Stimulated activated naive CD4-positive, alpha-beta T cell (primary cell): ENCODE results near the gene SPPL3.
"Not testable (repeated sequence)": the region's sequence is repeated elsewhere in the genome, so short reads cannot be mapped to it uniquely, and the experiment has no call there.

Source experiments
- DNase-seq, 6 experiments: peaks; one replicate each; lab custom pipeline; 2025; lab: John Stamatoyannopoulos, UW

SPPL3 gene

DNA sequence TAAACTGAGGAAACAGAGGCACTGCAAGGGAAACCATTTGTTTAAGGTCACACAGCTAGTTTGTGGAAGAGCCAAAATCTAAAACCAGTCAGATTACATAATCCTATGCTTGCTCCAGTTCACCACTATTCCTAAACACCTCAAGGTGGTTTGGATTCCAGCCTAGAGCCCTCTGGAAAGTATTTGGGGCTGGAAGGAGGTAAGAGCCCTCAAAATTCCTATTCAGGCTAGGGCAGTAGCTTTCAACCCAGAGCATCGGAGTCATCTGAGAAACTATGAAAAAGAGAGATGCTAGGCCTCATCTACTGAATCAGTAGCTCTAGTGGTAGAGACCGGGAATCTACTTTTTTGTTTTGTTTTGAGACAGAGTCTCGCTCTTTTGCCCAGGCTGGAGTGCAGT, 16.0 kb upstream of the SPPL3 start:
- no peak for DNase-seq

DNA sequence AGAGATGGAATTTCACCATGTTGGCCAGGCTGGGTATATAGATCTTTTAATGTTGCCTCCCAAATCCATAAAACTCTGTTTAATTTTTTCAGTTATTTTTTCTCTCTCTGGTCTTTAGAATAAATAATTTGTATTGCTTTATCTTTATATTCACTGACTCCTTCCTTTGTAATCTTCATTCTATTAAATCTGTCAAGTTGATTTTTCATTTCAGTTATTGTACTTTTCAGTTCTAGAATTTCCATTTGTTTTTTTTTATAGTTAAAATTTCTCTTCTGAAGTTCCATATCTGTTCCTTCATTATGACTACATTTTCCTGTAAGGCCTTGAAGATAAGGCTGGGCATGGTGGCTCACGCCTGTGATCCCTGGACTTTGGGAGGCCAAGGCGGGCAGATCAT, 13.6 kb upstream of the SPPL3 start:
- no peak for DNase-seq

DNA sequence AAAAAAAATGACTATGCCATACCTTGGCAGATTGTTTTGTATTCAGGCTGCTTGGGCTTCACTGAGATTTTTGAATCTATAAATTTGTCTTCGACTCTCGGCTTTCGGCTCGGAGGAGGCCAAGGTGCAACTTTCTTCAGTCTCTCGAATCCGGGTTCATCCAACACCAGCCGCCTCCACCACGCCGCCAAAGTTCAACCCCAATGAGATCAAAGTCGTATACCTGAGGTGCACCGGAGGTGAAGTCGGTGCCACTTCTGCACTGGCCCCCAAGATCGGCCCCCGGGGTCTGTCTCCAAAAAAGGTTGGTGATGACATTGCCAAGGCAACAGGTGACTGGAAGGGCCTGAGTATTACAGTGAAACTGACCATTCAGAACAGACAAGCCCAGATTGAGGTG, 12.4 kb upstream of the SPPL3 start:
- DNase-seq = no peak

DNA sequence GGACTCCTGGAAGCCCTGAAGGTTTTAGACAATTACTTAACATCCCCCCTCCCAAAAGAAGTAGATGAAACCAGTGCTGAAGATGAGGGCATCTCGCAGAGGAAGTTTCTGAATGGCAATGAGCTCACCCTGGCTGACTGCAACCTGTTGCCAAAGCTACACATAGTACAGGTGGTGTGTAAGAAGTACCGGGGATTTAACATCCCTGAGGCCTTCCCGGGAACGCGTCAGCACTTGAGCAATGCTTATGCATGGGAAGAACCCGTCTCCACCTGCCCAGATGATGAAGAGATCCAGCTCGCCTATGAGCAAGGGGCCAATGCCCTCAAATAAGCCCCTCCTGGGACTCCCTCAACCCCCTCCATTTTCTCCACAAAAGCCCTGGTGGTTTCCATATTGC, 10.6 kb upstream of the SPPL3 start:
- DNase-seq = no peak

DNA sequence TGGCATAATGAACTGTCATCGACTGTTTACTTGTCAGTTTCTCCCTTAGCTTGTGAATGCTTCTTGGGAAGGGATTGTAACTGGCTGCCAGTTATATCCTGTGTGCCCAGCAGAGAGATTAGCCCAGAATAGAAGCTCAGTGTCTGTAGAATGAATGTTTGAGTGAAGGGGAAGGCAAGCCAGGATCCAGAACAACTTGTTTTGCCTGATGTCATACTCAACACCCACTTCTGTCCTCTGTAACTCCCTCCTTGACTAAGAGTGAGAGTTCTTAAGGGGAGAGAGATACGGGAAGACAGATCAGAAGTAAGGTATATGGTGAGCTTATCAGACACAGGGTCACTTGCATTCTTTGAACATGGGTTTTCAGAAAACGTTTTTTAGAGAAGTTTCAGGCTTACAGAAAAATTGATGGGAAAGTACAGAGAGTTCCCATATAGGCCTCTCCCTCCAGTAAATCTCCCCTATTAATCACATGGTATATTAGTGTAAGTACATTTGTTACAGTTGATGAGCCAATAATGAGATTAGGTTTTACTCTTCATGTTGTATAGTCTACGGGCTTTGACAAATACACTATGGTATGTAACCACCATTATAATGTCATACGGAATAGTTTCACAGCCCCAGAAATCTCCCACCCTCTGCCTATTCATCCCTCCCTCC, 5.6 kb upstream of the SPPL3 start:
- DNase-seq = no peak

DNA sequence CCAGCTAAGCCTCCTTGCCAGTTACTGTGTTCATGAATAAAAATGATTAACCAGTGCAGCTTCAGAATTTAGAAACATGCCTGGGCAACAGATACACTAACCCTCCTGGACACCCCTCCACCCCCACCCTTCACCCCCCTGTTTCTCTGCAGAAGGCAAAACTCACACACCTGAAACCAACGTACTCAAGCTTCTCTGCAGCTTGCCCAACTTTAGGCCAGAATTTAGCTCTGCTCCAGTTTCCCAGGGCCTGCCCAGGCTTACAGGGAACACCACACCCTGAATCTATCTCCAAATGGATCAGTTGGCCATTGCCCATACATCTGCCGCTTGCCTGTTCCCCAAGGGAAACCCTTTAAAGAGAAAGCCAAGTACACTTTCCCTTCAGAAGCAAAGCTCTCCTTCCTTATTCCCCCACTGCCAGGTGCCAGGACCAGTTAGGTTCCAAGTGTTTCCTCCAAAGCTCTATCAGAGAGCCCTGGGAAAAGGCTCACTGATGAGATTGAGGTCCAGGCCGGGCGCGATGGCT, 1.8 kb upstream of the SPPL3 start:
- DNase-seq = no peak

DNA sequence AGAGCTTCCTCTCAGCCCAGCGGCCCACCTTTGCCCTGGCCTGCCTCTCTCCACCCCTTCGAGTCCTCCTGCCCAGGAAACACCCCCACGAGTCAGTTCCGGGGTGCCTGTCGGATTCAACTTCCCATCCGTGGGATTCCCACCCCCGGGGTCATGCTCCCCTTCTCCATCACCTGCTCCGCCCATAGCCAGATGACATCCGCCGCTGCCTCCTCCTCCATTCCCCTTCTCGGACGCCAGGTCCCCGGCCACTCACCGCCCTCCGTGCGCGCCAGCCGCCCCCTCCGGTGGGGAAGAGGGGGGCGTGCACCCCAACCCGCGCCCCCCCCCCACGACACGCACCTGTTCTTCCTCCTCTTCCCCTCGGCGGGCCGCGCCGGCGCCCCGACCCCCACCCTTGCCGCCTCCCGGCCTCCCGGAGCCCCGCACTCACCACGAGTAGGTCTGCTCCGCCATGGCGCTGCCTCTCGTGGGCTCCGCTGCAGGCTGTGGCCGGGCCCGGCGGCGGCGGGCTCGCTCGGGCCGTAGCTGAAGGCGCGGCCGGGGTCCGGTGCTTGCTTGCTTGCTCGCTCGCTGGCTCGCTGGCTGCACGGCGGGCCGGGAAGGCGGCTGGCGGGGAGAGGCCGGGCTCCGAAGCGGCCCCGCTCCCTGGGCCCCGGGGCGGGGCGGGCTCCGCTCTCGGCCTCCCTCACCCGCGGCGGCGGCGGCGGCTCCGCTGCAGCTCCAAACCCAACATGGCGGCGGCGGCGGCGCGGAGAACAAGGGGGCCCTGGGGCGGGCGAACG, 554 bp downstream of the SPPL3 start:
- peak; percentile 38 to 84 (median 74) for DNase-seq

DNA sequence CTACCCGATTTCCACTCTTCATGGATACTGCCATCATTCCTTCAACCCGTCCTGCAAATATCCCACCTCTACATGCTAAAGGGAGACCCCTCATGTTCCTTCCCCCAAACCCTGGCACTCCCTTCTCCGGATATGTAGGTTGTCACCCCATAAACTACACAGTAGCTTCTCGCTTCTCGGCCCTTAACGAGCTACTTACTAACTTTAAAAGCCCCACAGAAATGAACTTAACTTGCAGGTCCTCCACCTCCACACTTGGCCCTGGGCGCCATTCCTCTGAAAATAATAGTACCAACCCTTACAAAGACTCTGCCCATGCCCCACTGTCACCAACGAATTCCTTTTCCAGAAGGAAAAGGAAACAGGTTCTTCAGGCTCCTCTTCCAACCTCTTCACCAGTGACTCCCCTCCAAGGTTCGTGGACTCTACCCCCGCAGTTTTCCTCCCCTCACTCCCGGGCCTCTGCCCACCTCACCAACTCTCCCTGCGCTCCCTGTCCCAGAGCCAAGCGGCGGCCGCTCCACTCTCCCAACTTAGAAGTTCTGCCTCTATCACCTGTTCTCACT, 1.2 kb downstream of the SPPL3 start:
- DNase-seq = peak in 1 of 6 experiments; percentile 10

DNA sequence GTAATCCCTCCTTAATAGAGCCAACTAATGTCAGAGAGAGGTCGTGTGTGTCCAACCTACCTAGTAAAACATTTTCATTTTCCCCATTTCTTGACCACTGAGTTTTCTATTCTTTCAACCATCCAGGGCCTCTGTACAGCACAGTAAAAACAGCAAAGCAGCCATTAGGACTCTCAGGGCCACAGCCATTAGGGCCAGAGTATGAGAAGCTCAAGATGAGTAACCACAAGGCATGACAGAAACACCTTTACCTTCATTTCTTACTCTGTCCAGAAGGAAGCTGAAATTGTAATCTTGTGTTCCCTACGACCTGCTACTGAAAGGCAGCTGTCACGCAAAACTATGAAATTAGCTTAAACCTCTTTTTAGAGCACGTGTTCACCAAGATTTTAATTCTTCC, 2.3 kb downstream of the SPPL3 start:
- no peak for DNase-seq

DNA sequence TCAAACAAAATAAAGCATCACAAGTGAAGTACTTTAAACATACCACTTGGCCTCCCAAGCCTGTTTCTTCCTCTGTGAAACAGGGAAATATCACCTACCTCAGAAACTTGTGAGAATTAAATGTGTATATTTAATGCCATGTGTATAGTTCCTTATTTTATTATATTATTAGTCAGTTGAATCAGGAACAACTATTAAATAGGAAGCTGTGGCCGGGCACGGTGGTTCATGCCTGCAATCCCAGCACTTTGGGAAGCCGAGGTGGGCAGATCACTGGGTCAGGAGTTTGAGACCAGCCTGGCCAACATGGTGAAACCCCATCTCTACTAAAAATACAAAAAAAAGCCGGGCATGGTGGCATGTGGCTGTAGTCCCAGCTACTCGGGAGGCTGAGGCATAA, 3.1 kb downstream of the SPPL3 start:
- DNase-seq = not testable (repeated sequence)

DNA sequence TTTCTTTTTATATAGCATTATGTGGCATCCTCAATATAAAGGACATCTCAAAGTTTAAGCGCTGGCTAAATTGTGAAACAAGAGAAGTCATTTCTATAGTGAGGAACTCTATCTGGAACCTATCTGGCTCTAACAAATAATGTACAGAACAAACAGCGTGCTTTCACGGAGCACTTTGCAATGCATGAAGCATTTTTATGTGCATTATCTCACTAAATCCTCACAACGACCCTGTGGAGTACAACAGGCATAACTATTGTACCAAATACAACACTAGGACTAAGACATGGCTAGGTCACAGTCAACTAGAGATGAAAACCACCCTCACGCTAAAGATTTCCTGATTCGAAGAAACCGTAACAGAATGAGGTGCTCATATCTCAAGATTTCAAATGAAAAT, 8.6 kb downstream of the SPPL3 start:
- DNase-seq = no peak

DNA sequence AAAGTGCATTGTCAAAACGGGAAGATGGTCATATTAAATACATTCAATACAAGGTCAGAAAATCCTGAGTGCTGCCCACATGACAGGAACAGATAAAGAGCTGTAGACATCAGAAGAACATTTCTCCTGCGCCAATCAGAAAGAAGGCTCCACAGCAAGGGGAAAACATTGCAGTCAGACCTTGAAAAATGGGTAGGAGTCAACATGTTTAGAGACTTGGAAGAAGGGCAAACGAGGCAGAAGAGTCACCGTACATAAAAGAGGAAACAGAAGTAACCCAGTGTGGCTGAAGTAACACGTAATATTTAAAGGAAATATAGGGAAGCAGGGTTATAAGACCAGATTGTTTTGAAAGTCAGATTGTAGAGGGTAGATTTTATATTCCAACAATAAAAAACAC, 11.9 kb downstream of the SPPL3 start:
- no peak for DNase-seq

DNA sequence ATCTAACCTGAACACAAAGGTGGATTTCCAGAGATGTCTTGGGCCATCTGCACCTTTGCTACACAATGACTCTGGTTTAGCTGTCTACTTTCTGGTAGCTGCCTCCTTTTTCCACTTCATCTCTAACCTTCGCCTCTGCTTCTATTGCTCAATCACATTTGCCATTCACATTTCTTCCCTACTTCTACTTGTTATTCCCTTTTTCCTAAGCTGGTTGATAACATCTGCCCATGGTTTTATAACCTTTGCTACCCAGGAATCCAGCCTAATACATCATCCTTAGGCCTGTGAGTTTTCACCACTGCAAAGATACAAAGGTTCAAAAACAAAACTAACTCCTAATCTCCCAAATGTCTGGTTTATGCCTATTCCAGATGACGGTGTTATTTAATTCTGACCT, 13.2 kb downstream of the SPPL3 start:
- DNase-seq = no peak

DNA sequence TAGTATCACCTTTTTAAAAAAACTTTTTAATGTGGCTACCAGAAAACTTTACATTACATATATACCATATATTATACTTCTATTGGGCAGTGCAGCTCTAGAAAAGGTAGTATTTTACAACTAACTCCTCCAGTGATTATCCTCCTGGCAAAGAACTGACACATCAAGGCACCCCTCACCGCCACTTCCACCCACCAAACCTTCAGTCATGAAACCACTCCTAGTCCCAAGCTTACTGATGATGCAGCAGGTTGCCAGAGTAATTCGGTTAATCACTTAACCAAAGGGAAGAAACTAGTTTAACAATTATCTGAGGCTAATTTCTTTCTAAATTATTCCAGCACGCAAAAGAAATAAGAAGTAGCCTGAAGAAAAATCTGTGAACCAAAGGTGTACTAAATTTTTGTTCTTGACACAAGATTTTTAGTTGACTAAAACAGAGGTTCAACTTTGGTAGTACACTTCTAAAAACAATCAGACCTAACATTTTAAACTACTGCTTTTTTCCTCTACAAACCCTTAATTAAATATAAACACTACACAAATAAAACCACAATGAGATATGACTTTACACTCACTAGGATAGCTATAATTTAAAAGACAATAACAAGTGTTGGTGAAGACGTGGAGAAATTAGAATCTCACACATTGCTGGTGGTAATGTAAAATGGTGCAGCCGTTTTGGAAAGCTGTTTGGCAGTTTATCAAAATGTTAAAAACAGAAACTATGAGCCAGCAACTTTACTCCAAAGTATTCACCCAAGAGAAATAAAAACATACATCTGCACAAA, 16.7 kb downstream of the SPPL3 start:
- DNase-seq = peak in 1 of 6 experiments; percentile 1

DNA sequence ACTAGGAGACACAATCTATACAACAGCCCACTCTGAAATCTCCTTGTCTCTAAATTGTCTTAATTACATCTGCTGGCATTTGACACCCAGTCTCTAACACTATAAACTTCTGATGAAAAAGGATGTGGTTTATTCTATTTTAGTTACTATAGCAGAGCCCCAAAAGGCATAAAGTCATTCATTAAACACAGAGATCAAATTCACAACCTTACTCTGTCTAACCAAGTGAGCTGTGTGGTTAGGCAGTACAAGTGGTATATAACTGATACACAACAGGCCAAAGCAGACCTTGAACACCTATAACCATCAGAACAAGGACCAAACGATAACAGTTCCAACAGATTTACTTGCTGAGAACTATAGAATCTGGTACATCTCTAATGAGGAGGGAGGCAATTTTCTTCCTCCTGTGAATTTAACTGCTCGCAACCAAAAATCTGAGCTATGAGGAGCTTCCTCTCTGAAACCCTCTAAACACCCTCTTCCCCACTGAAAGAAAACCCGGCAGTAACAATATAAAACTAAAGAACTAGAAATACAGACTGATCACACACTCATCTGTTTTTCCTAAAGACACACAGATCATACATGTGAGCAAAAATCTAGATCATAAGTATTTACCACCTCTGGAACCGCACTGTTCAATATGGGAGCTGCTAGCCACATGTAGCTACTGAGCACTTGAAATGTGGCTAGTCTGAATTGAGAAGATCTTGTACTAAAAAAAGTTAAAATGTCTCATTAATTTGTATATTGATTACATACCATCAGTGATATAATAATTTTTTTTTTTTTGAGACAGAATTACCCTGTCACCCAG, 17.7 kb downstream of the SPPL3 start:
- peak in 2 of 6 experiments; percentile 25 to 43 for DNase-seq

DNA sequence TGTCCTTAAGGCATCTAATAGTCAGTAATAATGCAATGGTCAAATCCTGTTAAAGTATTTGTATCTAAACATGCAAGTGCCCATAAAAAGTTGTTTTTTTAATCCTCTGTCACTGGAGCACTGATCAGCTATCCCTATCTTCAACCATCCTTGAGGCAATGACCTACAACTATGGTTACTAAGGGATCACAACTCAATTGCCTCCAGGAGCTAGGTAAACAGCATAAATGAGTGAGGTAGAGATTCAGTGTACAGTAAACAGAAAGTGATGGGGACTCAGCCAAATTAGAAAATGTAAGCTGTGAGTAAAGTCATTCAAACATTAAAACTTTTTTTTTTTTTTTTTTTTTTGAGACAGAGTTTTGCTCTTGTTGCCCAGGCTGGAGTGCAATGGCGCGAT, 18.6 kb downstream of the SPPL3 start:
- DNase-seq = no peak

DNA sequence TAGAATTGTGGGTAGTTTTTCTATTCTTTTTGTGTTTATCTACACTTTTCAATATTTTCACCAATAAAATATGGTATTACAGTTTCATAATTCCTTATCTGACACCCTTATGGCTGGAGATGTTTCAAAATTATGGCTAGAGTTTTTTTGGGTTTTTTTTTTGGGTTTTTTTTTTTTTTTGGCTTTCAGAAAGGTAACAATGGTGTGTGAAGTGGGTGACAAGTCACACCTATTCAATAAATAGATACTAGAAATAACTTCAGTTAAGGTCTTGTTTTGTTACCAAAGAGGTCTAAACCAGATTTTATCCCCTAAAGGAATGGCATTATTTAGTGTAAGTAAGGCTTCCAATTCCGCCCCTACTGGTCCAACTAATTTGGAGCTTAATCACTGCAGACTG, 19.5 kb downstream of the SPPL3 start:
- no peak for DNase-seq

DNA sequence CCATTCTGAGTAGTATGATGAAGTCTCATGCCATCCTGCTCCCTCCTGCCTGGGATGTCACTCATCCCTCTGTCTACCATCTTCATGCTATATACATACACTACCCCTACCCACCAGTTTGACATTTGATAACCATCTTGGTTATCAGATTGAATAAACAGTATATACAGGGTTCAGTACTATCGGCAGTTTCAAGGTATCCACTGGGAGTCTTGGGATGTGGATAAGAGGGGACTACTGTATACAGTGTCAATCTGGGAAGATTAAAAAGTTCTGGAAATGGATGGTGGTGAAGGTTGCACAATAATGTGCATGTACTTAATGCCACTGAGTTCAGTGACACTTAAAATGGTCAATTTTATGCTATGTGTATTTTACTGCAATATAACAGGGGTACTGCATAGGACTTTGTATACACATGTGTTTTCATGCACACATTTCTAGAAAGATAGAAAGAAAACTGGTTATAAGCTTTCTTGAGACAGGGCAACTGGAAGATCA, 22.1 kb downstream of the SPPL3 start:
- no peak for DNase-seq

DNA sequence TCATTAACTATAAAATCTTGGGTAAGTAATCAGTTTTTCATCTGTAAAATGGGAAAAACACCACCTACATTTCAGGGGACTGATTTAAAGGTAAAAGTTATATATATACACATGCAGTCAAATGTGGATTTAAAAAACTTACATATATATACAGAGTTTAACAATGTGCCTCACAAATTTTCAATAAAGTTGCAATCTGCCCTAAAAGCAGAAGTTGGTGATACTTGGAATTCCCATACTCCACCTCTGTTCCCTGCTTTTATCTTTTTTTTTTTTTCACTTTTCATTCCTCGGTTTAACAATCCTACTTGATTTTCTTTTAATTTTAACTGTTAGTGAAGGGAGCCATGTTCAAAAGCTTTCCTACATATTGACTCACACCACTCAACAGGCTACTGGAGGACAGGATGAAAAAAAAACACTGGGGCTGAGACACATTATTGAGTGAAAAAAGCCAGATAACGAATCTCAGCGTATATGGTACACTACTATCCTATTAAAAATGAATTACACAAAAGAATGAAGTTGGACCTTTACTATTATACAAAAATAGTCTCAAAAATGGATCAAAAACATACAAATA, 24.3 kb downstream of the SPPL3 start:
- DNase-seq = no peak

DNA sequence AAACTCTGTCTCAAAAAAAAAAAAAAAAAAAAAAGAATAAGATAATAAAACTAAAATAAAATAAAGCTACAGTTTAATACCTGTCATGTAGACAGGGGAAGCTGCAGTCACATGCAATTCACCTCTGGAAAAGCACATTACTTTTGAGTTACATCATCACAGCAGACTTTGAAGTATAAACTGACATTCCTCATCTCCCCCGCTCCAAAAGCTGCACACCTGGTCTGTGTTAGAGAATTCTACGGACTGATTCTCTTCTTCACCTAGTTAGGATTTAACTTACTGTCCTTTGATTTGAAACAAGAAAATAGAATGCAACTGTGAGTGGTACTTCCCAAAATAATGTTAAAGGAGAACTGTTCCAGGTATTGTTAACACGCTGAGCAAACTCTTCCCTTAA, 25.1 kb downstream of the SPPL3 start:
- no peak for DNase-seq
